ENCODE data around the gene UQCRQ.

DNA sequence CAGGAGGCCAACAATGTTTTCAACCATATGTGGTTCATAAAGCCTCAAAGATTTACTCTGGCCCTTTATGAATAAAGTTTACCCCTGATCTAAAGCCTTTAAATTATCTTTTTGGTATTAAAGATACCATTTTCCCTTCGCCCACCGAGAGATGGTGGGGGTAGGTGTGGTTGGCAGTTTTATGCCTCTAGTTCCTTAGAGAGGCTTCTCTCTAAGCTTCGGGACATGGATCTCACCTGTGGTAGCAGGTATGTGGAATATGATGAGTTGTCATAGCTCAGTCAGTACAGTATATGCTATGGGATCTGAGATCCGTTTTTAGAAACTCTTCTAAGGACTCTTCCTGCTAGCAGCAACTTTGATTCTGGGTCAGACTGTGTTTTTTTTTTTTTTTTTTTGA, 2.3 kb downstream of the UQCRQ start:
- TF ChIP-seq, protein P1, sequence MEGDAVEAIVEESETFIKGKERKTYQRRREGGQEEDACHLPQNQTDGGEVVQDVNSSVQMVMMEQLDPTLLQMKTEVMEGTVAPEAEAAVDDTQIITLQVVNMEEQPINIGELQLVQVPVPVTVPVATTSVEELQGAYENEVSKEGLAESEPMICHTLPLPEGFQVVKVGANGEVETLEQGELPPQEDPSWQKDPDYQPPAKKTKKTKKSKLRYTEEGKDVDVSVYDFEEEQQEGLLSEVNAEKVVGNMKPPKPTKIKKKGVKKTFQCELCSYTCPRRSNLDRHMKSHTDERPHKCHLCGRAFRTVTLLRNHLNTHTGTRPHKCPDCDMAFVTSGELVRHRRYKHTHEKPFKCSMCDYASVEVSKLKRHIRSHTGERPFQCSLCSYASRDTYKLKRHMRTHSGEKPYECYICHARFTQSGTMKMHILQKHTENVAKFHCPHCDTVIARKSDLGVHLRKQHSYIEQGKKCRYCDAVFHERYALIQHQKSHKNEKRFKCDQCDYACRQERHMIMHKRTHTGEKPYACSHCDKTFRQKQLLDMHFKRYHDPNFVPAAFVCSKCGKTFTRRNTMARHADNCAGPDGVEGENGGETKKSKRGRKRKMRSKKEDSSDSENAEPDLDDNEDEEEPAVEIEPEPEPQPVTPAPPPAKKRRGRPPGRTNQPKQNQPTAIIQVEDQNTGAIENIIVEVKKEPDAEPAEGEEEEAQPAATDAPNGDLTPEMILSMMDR (IDR thresholded peaks at IDR 0.05 in 4 of 5, conservative IDR thresholded peaks at IDR 0.05 in 1 of 5) = no peak
- no peak for TF ChIP-seq POLR2A (IDR thresholded peaks at IDR 0.05)
